Hepatocyte (in vitro differentiated cells): ENCODE results near the gene CRB3.

ENCODE experiments used
- EZH2 ChIP-seq: fragments of 200-600 bp; sonication (generic); IDR thresholded peaks from 2 replicates; pipeline ENCODE4 v1.6.1; 2016; ENCODE audit warnings: antibody characterized with exemption, mild to moderate bottlenecking, borderline replicate concordance
- TF ChIP-seq, protein P1 (sequence below): fragments of 200-600 bp; sonication (generic); IDR thresholded peaks from 2 replicates; pipeline ENCODE4 v1.5.1; 2016; ENCODE audit warnings: antibody characterized with exemption, mild to moderate bottlenecking; ENCODE audit not compliant: poor library complexity

DNA sequence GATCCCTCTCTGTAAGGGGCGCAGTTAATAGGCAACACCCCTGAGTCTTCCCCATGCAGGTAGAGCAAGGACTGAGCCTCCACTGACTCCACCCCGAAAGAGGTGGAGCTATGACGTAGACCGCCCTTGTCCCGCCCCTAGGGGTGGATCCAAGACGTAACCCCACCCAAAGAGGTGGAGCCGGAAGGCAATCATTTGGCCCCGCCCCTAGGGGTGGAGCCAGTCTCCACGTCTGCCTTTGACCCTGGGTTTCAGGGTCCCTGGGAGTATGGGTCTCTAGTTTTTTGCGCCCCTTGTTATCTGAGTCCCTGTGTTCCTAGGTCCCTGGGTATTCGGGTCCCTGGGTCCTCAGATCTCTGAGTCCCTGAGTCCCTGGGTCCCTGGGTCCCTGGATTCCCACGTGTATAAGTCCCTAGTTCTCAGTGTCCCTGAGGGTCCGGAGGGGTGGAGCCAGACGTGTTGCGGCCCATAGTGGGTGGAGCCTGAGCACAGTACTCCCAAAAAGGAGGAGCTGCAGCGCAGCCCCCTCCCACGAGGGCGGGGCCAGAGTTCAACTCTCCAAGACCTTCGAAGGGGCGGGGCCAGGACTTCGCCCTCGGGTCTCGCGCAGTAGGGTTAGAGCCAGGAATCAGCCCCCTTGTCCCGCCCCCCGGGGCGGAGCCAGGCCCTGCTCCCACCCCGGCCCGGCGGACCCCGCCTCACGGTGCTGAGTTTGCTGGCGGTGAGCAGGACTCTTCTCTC lies 12.3 kb downstream of the CRB3 start:
- TF ChIP-seq, protein P1, sequence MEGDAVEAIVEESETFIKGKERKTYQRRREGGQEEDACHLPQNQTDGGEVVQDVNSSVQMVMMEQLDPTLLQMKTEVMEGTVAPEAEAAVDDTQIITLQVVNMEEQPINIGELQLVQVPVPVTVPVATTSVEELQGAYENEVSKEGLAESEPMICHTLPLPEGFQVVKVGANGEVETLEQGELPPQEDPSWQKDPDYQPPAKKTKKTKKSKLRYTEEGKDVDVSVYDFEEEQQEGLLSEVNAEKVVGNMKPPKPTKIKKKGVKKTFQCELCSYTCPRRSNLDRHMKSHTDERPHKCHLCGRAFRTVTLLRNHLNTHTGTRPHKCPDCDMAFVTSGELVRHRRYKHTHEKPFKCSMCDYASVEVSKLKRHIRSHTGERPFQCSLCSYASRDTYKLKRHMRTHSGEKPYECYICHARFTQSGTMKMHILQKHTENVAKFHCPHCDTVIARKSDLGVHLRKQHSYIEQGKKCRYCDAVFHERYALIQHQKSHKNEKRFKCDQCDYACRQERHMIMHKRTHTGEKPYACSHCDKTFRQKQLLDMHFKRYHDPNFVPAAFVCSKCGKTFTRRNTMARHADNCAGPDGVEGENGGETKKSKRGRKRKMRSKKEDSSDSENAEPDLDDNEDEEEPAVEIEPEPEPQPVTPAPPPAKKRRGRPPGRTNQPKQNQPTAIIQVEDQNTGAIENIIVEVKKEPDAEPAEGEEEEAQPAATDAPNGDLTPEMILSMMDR, result no peak
- TF ChIP-seq EZH2, result no peak
